Stimulated activated CD8-positive, alpha-beta memory T cell treated with anti-CD3 and anti-CD28 coated beads, Interleukin-7, amount 100 ng/mL, for 48 hours (primary cell): ENCODE measurements around the gene KCNJ6.
"Not testable (repeated sequence)": the region's sequence is repeated elsewhere in the genome, so short reads cannot be mapped to it uniquely, and the experiment has no call there.

Experiments
- DNase-seq, 2 donors: peaks; one replicate each; pipeline ENCODE4 v3.0.0-alpha.2; 2020; ENCODE audit warnings: low read depth in 1 of 2; ENCODE audit errors: extremely low read depth in 1 of 2

The KCNJ6 gene

DNA sequence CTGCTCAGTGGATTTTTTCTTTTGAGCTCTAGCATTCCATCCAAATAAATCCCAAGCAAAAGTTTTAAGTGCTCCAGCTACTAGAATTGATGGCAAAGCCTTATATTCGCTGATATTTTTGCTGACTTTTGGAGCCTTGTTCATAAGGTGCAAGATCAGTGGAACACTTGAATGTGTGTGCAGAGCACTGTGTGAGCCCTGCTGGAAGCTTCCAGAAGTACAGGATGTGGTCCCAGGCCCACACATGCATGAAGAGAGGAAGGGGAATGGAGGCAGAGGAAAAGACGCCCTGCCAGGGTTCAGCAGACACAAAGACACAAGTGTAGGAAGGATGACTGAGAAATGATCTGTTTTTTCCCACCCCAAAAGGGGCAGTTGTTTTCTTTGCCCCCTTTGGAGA, 169.4 kb downstream of the KCNJ6 start:
- DNase-seq = no peak

DNA sequence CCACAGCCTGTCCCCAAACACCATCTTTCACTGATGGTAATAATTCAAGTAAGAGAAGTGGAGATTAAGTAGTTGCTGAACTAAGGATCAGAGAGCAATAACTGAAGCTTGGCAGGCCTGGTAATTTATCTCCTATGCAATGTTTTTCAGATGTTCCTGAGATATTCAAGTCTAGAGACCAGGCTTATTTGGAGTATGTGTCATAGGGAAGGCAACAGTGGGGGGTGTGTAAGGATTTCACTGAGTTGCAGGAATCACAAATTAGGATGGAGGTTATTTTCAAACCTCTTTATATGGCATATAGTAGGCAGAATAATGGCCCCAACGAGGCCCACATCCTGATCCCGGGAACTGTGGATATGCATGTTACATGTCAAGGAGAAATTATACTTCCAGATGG, 171.7 kb downstream of the KCNJ6 start:
- DNase-seq = no peak

DNA sequence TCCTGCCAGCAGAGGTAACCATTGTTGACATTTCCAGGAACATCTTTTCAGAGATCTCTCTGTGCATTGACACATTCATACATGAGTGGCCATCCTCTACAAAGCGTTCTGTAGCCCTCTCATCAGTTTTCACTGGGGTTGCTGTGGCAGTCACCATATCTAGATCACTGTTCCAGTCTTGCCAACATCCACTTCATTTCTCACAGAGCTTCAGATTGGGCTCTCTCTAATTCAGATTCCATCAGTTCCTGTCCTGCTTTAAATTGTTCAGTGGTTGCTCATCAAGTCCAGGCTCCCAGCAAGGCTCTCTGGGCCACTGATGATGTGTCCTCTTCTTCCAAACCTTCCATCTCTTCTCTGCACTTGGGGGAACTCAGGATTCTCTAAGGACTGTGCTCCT, 173.7 kb downstream of the KCNJ6 start:
- no peak for DNase-seq

DNA sequence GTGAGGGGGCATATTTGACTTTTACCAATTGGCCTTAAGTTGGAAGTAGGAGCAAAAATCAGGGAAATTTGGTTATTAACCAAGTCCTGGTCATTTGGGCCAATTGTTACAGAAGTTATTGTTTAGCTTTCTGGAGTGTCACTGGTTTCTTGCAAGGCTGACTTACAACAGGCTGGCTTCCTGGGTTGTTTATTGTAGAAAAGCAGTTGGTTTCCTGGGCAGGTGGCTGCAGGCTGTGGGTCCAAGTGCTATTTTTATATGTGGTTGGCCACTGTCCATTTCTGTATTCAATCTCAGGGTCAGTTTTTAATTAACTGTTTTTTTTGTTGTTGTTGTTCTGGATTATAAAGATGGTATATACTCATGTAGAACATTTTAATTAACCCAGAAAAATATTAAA, 174.1 kb downstream of the KCNJ6 start:
- no peak for DNase-seq

GRCh38 chr21:37737996-37738395, 178.3 kb downstream of the KCNJ6 start:
- no peak for DNase-seq

DNA sequence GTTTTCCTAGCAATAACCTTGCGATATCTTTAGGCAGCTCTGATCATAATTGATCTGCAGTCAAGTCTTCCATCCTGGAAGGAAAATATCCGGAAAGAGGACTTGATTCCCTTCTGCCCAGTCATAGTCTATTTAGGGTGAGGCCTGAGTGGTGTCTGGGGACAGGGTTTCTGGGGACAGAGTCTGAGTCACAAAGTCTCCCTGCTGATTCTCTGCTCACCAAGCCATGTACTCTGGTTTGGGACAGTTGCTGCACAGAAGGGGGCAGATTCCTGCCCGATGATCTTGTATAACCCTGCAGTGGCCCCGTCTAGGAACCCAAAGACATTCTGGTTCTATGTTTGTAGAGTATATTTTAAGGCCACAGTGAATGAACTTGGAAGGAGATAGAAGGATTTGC, 178.8 kb downstream of the KCNJ6 start:
- DNase-seq = no peak

GRCh38 chr21:37734846-37735245, 181.4 kb downstream of the KCNJ6 start:
- DNase-seq = no peak

GRCh38 chr21:37732927-37733326, 183.3 kb downstream of the KCNJ6 start:
- DNase-seq = no peak

DNA sequence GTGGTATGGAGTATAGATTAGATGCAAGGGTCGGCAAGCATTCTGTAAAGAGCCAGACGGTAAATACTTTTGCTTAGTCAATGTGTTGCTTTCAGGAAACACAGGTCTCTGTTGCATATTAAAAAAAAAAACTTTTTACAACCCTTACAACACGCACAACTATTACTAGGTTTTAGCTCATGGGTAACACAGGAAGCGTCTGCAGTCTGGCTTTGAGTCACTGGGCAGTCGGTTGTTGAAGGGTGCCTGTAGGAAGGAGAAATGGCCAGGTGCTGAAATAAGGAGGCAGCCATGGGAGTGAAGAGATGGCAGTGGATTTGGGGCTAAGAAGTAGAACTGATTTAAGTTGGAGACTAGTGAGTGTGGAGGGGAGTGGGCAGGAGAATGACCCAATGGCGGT, 192.1 kb downstream of the KCNJ6 start:
- DNase-seq = no peak

GRCh38 chr21:37717534-37717933, 198.7 kb downstream of the KCNJ6 start:
- DNase-seq = no peak

- not testable (repeated sequence) for DNase-seq
These were observed 203.7 kb downstream of the KCNJ6 start for GRCh38 chr21:37712569-37712934.

GRCh38 chr21:37711836-37712568, 204.3 kb downstream of the KCNJ6 start:
- DNase-seq = peak; percentile 5 to 15

GRCh38 chr21:37711286-37711829, 204.9 kb downstream of the KCNJ6 start:
- no peak for DNase-seq

GRCh38 chr21:37710546-37711285, 205.5 kb downstream of the KCNJ6 start:
- no peak for DNase-seq

DNA sequence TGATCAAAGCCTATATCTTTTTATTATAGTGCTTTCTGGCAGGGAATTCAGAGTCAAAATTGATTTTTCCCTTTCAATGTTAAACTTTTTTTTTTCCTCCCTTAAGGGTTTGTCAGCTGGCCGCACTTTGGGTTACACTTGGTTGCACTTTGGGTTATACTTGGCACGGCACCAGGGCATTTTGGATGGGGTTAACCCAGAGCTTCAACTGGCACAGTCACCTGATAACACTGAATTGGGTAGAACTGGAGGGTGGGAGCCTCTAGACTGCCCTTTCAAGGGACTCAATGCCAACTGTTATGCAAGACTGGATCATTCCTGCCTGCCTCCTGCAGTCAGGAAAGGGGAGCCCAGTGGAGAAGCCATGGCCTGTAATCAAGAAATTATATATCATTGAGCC, 211.5 kb downstream of the KCNJ6 start:
- no peak for DNase-seq

DNA sequence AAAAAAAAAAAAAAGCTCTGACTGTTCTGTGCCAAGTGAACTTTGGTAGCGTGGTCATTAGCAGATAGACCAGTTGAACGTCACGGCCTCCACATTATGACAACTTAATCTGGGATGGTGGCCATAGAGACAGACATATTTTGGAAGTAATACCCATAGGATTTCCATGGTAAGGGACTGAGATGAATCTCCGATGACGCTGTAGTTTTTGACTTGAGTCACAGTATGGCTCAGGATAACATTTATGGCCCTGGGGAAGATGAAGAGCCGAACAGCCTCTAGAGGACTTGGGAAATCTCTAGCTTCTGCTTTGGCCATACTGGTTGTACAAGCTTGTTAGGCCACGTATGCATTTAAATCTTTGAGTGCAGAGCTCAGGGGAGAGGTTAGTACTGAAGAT, 214.0 kb downstream of the KCNJ6 start:
- no peak for DNase-seq

DNA sequence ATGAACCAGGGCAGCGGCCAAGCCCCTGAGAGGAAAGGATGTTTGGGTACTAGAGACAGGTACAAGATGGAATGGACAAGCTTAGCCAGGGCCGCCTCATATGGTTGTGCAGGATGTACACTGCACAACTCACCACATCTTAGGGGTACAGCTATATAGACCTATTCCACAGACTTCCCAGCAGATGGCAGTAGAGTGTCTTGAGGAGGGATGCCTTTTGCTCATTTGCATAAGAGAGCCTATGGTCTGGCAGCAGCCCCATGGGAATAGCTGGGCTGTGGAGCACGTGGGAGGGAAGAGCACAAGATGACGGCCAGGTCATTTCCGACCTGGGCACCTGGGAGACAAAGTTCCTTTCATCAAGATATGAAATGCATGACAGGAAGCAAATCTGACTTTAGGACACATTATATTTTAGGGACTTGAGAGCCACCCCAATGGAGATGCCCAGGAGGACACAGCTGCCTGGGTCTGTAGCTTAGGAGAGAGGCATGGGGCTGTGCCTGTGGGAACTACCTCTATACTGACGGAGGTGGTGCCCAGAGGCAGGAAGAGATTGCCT, 215.5 kb downstream of the KCNJ6 start:
- no peak for DNase-seq

DNA sequence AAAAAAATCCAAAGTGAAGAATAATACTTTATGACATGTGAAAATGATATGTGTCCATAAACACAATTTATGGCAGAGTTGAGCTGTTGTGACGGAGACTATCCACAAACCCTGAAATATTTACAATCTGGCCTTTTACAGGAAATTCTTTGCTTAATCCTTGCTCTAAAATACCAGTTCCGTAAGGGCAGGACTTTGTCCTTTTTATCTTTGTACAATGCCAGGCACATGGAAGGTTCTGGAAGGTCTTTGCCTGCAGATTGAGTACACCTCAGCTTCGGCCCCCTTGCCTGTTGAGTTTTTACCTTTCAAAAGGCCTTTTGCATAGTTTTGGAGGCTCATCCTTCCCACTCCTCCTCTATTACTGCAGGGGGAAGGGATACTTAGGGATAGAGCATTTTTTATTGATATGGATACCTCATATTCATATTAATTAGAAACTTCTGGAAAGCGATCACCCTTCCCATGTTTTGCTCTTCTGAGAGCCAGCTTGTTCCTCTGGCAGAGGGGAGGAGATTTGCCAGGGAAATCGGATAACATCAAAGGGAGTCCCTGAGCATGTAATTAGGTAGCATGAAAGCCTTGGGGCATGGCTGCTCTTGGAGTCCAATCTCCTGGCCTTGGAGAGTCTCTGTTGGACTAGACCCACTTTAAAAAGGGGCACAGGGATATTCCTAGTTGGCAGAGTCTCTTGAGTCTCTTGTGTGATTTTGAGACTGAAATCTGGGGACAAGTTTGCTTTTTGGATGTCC, 217.1 kb downstream of the KCNJ6 start:
- DNase-seq = no peak

DNA sequence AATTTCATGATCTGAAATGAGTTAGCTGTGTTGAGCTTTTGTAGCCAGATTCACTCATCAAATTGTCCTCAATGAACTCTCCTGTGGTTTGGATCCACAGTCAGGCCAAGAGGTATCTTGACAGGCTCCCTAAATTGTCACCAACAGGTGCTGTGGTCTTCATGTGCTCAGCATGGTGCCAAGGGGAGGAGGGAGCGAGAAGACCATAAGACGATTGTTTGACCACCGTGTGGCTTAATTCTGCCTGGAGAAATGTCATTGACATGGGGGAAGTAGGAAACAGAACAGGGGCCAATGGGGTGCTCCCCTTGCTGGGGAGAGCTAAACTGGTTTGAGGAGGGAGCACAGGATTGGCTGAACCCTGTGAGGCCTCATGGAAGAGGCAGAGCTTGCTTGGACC, 219.3 kb downstream of the KCNJ6 start:
- no peak for DNase-seq

- no peak for DNase-seq
These were observed 221.1 kb downstream of the KCNJ6 start for GRCh38 chr21:37695111-37695510.

DNA sequence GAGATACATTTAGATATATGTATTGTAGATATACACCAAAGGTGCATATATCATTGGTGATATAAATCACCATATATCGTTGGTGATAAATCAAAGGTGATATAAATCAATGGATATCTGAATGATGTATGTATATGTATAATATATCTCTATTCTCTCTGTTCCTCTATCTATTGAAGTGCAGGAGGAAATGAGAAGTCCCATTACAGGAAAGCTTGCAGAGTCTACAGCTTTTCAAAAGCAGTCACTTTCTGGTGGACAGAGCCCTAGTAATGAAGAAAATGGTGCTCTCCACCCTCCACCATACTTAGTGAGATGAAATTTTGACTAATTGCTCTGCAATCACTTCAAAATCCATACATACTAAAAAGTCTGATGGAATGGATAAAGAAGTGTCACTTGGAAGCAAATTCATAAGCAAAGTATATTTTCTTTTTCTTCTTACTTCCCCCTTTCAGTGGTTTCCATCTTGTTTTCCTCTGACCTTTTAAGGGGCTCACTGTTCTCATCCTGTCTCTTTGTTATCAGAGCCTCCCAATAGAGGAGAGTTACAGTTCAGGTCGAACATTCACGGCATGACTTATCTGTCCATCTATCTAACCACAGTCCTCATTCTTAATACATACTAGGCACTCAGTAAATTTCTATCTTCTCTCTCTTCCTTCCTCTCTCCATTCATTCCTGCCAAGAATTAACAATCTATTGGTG, 227.2 kb downstream of the KCNJ6 start:
- DNase-seq = no peak
